ENCODE results near the gene TOX3. TPM values are rescaled to one million over a fixed set of nuclear protein-coding genes. Genes with fewer than 3 reads are reported as not detected.

The TOX3 gene
- total and polyA plus RNA-seq, 2 of the 13 experiments (the other 11 are each of a cell fraction or from before 2014, with no cell fraction given): 14.5 to 98.6 TPM

- TF ChIP-seq PHF8 (CRISPR knock-in tag; IDR thresholded peaks at IDR 0.05): no peak
- TF ChIP-seq KLF6 (CRISPR knock-in tag; IDR thresholded peaks at IDR 0.05): no peak
Measured at GRCh38 chr16:52581530-52581929, 34.6 kb upstream of the TOX3 start (continued).

GRCh38 chr16:52580488-52580887 is 33.5 kb upstream of the TOX3 start:
- Histone ChIP-seq H2AFZ (ENCODE audit: low read length) (no peak overlapping the region), H3K4me3 (replicated peaks in 1 of 3; ENCODE audit: insufficient read depth in 1 of 3, low read depth in 2 of 3, low read length in 3 of 3) (no peak overlapping the region), H3K27ac (ENCODE audit: extremely low read length, insufficient read depth, low read length) (no peak overlapping the region), H3K36me3 (replicated peaks in 1 of 2; ENCODE audit: control insufficient read depth in 1 of 2, insufficient read depth in 2 of 2, low read length in 2 of 2) (no peaks in the 10 kb centered on the region), H3K9ac (ENCODE audit: insufficient read depth, low read depth, low read length) (no peak overlapping the region), H3K79me2 (ENCODE audit: insufficient read depth, low read length) (no peaks in the 10 kb centered on the region), H3K27me3 (ENCODE audit: control insufficient read depth in 1 of 2, insufficient read depth in 2 of 2, low read length in 2 of 2) (no peaks in the 10 kb centered on the region), H4K20me1 (ENCODE audit: insufficient read depth, low read length) (no peaks in the 10 kb centered on the region), H3K4me1 (ENCODE audit: insufficient read depth, low read length) (peaks cover 70% of the 10 kb centered on the region), H3K9me3 (ENCODE audit: low read length) (no peaks in the 10 kb centered on the region), H3K4me2 (ENCODE audit: low read depth, low read length) (no peak overlapping the region)
- ChIA-PET CTCF (ENCODE audit: low intra/inter-chr PET ratio, low total read pairs) (interaction anchor here (0.9 to 2.5 kb wide), 2 partner anchors 18 to 332 kb away, joined by 3 to 11 read pairs; no protein-coding TSS in a partner anchor), POLR2A (no interaction called here)
- no peak for ATAC-seq
- no peak for DNase-seq (ENCODE audit: low spot score)
- in situ Hi-C loops (cut with HindIII; ENCODE audit: extremely low pct_ligation_motif_present, low pct_unique_long_range_greater_than_20kb) (loop anchor here (5.0 kb wide), 1 partner anchor 282 kb away; no protein-coding TSS in a partner anchor), intact Hi-C loops (cut with micrococcal nuclease; ENCODE audit: unreplicated experiment) (no loop called here)
- BruUV-seq (replicated peaks): no TSS peak
- FAIRE-seq: no peak
- TF ChIP-seq TEF (CRISPR knock-in tag; IDR thresholded peaks at IDR 0.05): no peak
- TF ChIP-seq TBX3 (IDR thresholded peaks at IDR 0.05; ENCODE audit: borderline replicate concordance): no peak
- 0 out of 2 replicates have a peak, but pooled peaks have one; percentile 18 for TF ChIP-seq GATAD2A (CRISPR knock-in tag; IDR thresholded peaks at IDR 0.05)
- no peak for TF ChIP-seq ZNF207 (IDR thresholded peaks at IDR 0.05; ENCODE audit: borderline replicate concordance)
- TF ChIP-seq HOXA9 (CRISPR knock-in tag; IDR thresholded peaks at IDR 0.05; ENCODE audit: borderline replicate concordance): no peak
- TF ChIP-seq THAP11 (CRISPR knock-in tag; IDR thresholded peaks at IDR 0.05): no peak
- WGBS (ENCODE audit: low lambda C conversion rate): 69% methylated on average over 3 of the region's 3 CpGs
